Measurements from ENCODE around the gene C6orf163.

DNA sequence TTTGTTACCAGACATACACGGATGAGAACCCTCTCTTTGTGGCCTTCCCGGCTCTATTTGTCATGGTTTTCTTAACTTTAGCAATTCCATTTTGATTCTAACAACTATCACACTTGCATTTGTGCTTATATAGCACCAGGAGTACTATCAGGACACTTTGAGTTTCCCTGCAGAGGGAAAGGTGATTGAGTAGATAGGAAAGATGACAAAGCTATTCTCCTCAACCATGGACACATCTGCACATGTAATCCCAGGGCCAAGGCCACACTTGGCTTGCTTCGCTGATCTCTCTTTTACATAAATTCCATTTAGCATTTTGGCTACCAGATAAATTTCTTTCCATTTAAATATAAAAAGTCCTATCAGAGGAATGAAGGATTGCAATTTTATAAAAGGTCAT, 39.8 kb downstream of the C6orf163 start:
- TF ChIP-seq TAF1 (IDR thresholded peaks at IDR 0.05; ENCODE audit: borderline replicate concordance, low read depth, low read length) = no peak
- TF ChIP-seq SMC3 (IDR thresholded peaks at IDR 0.05; ENCODE audit: borderline replicate concordance, low read length) = no peak
